HepG2 (cell line): Measurements from ENCODE around the gene HES7. TPM values are rescaled to one million over a fixed set of nuclear protein-coding genes. Genes with fewer than 3 reads are reported as not detected.

Experiments used
- CHD4 ChIP-seq: fragments of 200-600 bp; sonication (generic); IDR thresholded peaks from 2 replicates; pipeline ENCODE4 v1.7.0; 2017; ENCODE audit warnings: mild to moderate bottlenecking, low read length, borderline replicate concordance
- HDAC1 ChIP-seq: sonication (generic); formaldehyde crosslinking; IDR thresholded peaks from 2 replicates; pipeline ENCODE4 v1.5.1; 2020; ENCODE audit warnings: mild to moderate bottlenecking, missing genetic modification reagents
- PITX1 ChIP-seq: sonication (generic); formaldehyde crosslinking; IDR thresholded peaks from 2 replicates; pipeline ENCODE4 v1.5.1; 2020; ENCODE audit warnings: mild to moderate bottlenecking, missing genetic modification reagents
- SP1 ChIP-seq, 2 experiments: fragments of 450-650 bp in 1 of 2; sonication (generic) in 1 of 2; formaldehyde crosslinking in 1 of 2; IDR thresholded peaks; 2 replicates each; pipeline versions ENCODE4 v1.4.0 to v1.6.1; 2016 to 2020; ENCODE audit warnings: missing genetic modification reagents in 1 of 2
- TGIF2 ChIP-seq: IDR thresholded peaks from 2 replicates; pipeline ENCODE4 v1.6.1; 2016; ENCODE audit warnings: control low read depth, missing compliant biosample characterization
- ZMYM2 ChIP-seq: sonication (generic); formaldehyde crosslinking; IDR thresholded peaks from 2 replicates; pipeline ENCODE4 v1.8.0; 2022; ENCODE audit warnings: mild to moderate bottlenecking, missing genetic modification reagents
- ZNF652 ChIP-seq: IDR thresholded peaks from 2 replicates; pipeline ENCODE4 v1.6.1; 2016; ENCODE audit warnings: low read depth, borderline replicate concordance
- ZNF788 ChIP-seq: sonication (generic); formaldehyde crosslinking; IDR thresholded peaks from 2 replicates; pipeline ENCODE4 v1.5.0; 2020; ENCODE audit warnings: mild to moderate bottlenecking, missing genetic modification reagents, borderline replicate concordance
- ZNF790 ChIP-seq: sonication (generic); formaldehyde crosslinking; IDR thresholded peaks from 2 replicates; pipeline ENCODE4 v1.8.0; 2022; ENCODE audit warnings: missing genetic modification reagents, mild to moderate bottlenecking, borderline replicate concordance
- ZSCAN31 ChIP-seq: sonication (generic); formaldehyde crosslinking; IDR thresholded peaks from 2 replicates; pipeline ENCODE4 v1.5.0; 2020; ENCODE audit warnings: low read depth, mild to moderate bottlenecking, missing genetic modification reagents
- polyA plus RNA-seq, 8 experiments: library from polyadenylated mRNA; depleted of rRNA in 3 of 8; stranded (reverse) in 7 of 8; unstranded in 1 of 8; fragments of >200 nt; fragmentation: Illumina TruSeq in 4 of 8; extraction: Trizol in 4 of 8; gene quantifications; 2 replicates each; pipeline versions ENCODE4 v1.2.1 to v1.2.3, GENCODE V29; 2011 to 2016; ENCODE audit warnings: low read depth in 4 of 8, missing spikeins in 1 of 8, mixed read lengths in 1 of 8; ENCODE audit not compliant: insufficient read depth in 1 of 8
- total RNA-seq, 5 experiments: library from RNA; depleted of rRNA; stranded (reverse); fragments of >200 nt; fragmentation: Illumina TruSeq; extraction: Trizol; gene quantifications; 2 replicates each; pipeline ENCODE4 v1.2.3, GENCODE V29; 2016; ENCODE audit warnings: low read depth in 1 of 5
- TF ChIP-seq, protein P1 (sequence below): sonication (generic); formaldehyde crosslinking; IDR thresholded peaks from 2 replicates; pipeline ENCODE4 v1.5.0; 2020; ENCODE audit warnings: mild to moderate bottlenecking, missing genetic modification reagents, borderline replicate concordance
- TF ChIP-seq, protein P2 (sequence below): sonication (generic); formaldehyde crosslinking; IDR thresholded peaks from 2 replicates; pipeline ENCODE4 v1.4.0; 2020; ENCODE audit warnings: missing genetic modification reagents
- TF ChIP-seq, protein P3 (sequence below): IDR thresholded peaks from 2 replicates; pipeline ENCODE4 v1.6.1; 2016; ENCODE audit warnings: missing compliant biosample characterization, missing genetic modification reagents, borderline replicate concordance
- TF ChIP-seq, protein P4 (sequence below): sonication (generic); formaldehyde crosslinking; IDR thresholded peaks from 2 replicates; pipeline ENCODE4 v1.5.0; 2020; ENCODE audit warnings: mild to moderate bottlenecking, missing genetic modification reagents

Gene HES7
- total and polyA plus RNA-seq, 2 of the 13 experiments (the other 11 are each of a cell fraction or from before 2014, with no cell fraction given) = not detected

DNA sequence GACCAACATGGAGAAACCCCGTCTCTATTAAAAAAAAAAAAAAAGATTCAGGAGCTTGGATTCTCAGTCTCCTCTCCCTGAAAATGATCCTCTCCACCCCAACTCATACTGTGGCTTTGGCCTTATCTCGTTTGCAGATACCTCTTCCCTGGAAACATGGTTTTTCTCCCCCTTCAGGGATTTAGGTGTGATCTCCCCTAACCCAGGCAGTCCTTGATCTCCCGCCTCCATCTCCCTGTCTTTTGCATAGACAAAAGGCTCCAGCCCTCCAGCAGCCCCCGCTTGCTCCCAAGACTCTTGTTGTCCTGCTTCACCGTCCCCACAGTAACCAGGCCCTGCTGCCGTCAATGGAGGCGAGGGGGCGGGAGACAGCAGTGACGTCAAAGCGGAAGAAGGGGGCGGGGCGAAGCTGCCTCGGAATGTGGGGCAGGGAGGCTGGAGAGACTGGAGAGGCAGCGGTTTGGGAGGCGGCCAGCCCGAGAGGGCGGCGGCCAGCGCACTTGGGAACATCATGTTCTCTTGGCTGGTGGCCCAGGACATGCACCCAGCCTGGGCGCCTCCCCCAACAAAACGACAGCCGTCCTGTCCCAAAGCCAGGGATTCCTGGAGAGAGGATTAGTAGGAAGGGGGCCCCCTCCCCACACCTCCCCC is 30.2 kb upstream of the HES7 start (continued):
- TF ChIP-seq, protein P1, sequence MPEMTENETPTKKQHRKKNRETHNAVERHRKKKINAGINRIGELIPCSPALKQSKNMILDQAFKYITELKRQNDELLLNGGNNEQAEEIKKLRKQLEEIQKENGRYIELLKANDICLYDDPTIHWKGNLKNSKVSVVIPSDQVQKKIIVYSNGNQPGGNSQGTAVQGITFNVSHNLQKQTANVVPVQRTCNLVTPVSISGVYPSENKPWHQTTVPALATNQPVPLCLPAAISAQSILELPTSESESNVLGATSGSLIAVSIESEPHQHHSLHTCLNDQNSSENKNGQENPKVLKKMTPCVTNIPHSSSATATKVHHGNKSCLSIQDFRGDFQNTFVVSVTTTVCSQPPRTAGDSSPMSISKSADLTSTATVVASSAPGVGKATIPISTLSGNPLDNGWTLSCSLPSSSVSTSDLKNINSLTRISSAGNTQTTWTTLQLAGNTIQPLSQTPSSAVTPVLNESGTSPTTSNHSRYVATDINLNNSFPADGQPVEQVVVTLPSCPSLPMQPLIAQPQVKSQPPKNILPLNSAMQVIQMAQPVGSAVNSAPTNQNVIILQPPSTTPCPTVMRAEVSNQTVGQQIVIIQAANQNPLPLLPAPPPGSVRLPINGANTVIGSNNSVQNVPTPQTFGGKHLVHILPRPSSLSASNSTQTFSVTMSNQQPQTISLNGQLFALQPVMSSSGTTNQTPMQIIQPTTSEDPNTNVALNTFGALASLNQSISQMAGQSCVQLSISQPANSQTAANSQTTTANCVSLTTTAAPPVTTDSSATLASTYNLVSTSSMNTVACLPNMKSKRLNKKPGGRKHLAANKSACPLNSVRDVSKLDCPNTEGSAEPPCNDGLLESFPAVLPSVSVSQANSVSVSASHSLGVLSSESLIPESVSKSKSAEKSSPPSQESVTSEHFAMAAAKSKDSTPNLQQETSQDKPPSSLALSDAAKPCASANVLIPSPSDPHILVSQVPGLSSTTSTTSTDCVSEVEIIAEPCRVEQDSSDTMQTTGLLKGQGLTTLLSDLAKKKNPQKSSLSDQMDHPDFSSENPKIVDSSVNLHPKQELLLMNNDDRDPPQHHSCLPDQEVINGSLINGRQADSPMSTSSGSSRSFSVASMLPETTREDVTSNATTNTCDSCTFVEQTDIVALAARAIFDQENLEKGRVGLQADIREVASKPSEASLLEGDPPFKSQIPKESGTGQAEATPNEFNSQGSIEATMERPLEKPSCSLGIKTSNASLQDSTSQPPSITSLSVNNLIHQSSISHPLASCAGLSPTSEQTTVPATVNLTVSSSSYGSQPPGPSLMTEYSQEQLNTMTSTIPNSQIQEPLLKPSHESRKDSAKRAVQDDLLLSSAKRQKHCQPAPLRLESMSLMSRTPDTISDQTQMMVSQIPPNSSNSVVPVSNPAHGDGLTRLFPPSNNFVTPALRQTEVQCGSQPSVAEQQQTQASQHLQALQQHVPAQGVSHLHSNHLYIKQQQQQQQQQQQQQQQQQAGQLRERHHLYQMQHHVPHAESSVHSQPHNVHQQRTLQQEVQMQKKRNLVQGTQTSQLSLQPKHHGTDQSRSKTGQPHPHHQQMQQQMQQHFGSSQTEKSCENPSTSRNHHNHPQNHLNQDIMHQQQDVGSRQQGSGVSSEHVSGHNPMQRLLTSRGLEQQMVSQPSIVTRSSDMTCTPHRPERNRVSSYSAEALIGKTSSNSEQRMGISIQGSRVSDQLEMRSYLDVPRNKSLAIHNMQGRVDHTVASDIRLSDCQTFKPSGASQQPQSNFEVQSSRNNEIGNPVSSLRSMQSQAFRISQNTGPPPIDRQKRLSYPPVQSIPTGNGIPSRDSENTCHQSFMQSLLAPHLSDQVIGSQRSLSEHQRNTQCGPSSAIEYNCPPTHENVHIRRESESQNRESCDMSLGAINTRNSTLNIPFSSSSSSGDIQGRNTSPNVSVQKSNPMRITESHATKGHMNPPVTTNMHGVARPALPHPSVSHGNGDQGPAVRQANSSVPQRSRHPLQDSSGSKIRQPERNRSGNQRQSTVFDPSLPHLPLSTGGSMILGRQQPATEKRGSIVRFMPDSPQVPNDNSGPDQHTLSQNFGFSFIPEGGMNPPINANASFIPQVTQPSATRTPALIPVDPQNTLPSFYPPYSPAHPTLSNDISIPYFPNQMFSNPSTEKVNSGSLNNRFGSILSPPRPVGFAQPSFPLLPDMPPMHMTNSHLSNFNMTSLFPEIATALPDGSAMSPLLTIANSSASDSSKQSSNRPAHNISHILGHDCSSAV (CRISPR knock-in tag) = no peak
- TF ChIP-seq, protein P2, sequence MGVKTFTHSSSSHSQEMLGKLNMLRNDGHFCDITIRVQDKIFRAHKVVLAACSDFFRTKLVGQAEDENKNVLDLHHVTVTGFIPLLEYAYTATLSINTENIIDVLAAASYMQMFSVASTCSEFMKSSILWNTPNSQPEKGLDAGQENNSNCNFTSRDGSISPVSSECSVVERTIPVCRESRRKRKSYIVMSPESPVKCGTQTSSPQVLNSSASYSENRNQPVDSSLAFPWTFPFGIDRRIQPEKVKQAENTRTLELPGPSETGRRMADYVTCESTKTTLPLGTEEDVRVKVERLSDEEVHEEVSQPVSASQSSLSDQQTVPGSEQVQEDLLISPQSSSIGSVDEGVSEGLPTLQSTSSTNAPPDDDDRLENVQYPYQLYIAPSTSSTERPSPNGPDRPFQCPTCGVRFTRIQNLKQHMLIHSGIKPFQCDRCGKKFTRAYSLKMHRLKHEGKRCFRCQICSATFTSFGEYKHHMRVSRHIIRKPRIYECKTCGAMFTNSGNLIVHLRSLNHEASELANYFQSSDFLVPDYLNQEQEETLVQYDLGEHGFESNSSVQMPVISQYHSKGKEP (CRISPR knock-in tag) = no peak
- TF ChIP-seq PITX1 (CRISPR knock-in tag) (0 out of 2 replicates have a peak, but pooled peaks have one; percentile 0), ZNF790 (CRISPR knock-in tag) (no peak), ZMYM2 (CRISPR knock-in tag) (peak; percentile 74; the same call in 1 of the 2 replicates), TGIF2 (CRISPR knock-in tag) (no peak), ZNF652 (no peak), CHD4 (peak; percentile 76; the same call in 1 of the 2 replicates), ZNF788 (CRISPR knock-in tag) (peak; percentile 50; the same call in 1 of the 2 replicates), ZSCAN31 (CRISPR knock-in tag) (peak; percentile 52; the same call in 1 of the 2 replicates), HDAC1 (CRISPR knock-in tag) (no peak), SP1 (IDR thresholded peaks at IDR 0.05) (no peak), SP1 (CRISPR knock-in tag; IDR thresholded peaks at IDR 0.05) (peak; percentile 92)
- TF ChIP-seq, protein P3, sequence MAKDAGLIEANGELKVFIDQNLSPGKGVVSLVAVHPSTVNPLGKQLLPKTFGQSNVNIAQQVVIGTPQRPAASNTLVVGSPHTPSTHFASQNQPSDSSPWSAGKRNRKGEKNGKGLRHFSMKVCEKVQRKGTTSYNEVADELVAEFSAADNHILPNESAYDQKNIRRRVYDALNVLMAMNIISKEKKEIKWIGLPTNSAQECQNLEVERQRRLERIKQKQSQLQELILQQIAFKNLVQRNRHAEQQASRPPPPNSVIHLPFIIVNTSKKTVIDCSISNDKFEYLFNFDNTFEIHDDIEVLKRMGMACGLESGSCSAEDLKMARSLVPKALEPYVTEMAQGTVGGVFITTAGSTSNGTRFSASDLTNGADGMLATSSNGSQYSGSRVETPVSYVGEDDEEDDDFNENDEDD = peak; percentile 40; the same call in 1 of the 2 replicates
- TF ChIP-seq, protein P4, sequence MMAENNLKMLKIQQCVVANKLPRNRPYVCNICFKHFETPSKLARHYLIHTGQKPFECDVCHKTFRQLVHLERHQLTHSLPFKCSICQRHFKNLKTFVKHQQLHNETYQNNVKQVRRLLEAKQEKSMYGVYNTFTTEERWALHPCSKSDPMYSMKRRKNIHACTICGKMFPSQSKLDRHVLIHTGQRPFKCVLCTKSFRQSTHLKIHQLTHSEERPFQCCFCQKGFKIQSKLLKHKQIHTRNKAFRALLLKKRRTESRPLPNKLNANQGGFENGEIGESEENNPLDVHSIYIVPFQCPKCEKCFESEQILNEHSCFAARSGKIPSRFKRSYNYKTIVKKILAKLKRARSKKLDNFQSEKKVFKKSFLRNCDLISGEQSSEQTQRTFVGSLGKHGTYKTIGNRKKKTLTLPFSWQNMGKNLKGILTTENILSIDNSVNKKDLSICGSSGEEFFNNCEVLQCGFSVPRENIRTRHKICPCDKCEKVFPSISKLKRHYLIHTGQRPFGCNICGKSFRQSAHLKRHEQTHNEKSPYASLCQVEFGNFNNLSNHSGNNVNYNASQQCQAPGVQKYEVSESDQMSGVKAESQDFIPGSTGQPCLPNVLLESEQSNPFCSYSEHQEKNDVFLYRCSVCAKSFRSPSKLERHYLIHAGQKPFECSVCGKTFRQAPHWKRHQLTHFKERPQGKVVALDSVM (CRISPR knock-in tag) = peak; percentile 92
